ENCODE data around the gene SLC23A3.

The SLC23A3 gene

GRCh38 chr2:219140722-219141121 lies 29.1 kb downstream of the SLC23A3 start:
- DNase-seq: no peak

GRCh38 chr2:219133976-219134375 lies 35.9 kb downstream of the SLC23A3 start:
- DNase-seq: no peak

- no peak for DNase-seq
Observed at GRCh38 chr2:219131744-219132143, 38.1 kb downstream of the SLC23A3 start.

- no peak for DNase-seq
Observed at GRCh38 chr2:219131327-219131726, 38.5 kb downstream of the SLC23A3 start.

DNA sequence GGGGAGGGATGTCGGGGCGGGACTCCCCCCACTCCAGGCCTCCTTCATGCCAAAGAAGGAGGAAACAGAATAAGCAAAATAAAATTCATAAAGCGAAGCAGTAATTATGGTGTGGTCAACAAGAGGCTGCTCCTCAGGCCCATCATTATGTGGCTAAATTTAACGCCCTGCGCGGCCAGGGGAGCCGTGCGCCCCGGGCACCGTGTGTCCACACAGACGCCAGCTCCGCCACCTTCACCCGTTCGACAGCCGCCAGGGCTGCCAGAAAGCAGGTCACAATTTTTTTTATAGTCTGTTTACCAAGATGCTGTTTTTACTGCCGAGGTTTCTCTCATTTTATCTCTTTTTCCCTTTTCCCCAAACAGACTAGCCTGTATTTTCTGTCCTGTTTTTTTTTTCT lies 40.2 kb downstream of the SLC23A3 start:
- no peak for DNase-seq

DNA sequence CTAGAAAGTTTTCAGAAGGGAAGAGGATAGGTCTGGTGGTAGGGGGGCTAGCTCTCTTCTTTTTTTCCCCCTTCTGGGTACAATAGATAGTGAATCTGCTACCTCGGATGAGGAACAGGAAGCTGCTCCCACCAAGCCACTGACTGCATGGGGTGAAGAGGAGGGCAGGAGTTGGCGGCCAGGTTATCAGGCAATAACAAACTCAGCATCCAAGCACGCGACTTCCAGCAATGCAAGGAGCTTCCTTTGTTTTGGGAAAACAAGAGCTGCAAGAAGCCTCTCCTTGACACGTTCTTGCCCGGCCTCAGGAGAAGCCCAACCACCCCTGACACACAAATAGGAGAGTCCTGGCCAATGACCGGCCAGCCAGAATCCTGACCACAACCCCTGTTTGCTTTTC lies 41.4 kb downstream of the SLC23A3 start:
- no peak for DNase-seq

DNA sequence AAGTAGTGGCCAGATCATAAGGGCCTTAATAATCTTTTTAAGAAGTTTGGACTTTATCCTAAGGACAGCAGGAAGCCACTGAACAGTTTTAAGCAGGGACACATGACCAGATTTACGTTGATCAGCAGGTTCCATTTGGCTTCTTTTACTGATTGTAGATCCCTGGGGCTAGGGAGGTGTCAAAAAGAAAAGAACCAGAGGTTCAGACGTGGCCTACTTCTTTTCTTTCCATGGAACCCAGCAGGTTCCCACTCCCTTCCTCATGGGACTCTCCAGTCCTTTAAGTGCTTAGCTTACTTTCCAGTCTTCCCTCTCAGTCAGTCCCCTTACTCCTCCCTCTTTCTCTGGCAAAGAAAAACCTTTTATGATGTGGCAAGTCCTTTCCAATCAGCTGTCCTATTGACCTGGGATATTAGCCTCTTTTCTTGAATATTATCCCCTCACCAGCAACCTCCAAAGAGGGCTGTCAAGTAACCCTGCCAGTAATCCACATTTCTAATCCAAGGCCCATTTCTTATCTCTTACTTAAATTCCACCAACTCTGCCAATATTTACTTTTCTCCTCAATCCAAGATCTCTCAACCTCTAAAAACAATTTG lies 42.7 kb downstream of the SLC23A3 start:
- no peak for DNase-seq

DNA sequence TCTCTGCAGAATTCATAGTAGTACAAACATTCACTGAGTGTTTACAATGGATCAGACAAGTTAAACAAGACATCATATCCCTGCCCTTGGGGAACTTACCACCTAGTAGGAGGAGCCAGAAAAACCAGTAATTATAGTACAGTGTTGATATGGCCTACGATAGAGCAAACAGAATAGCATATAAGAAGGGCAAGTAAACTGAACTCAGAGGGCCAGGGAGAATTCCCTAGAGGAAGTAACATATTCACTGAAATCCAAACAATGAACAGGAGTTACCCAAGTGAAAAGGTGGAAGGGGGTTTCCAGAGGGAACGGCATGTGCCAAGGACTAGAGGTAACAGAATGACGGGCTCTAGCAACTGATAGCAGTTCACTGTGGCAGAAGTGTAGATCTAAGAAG lies 43.3 kb downstream of the SLC23A3 start:
- DNase-seq: no peak

DNA sequence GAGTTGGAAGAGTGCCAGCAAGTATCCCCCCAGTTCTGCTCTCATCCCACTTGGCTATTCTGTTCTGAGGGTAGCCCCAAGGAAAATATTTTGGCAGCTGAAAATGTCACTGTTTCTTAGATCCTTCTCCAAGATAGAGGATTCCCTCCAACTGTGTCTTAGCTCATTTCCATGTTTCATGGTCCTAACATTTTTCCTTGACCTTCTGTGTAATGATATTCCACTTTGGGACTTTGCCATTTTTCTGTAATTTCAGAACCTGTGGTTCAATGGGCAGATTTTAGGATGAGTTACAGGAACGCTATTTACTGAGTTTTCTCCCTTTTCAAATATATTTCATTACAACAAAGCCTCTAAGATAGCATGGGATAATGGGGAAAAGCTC lies 44.0 kb downstream of the SLC23A3 start:
- no peak for DNase-seq

DNA sequence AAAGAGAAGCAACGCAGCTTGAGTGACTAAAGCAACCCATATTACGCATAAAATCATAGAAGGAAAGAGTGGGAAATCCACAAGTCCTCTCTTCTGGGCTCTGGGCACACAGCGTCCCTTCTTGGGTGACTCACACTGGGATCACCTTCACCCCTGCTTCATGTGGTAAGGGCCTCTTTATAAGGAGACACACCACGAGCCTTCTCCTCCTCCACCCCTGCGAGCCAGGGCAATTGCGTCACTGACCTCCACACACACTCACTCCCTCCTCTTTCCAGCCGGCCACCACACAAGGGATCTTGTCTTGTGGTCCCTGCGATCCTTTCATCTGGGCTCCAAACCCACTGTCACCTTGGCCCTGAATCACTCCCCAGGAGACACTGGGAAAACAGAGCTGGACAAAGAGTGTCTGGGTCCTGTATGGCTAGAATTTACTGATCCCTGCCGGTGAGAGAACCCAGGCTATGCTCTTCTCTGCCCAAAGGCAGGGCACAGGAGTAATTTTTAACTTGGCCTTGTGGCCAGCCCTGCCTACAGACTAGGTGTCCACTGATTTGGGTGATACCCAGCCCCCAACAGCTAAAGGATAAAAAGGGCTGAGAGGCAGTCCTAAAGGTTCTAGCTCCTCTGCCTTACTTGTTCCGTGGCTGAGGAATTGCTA lies 44.5 kb downstream of the SLC23A3 start:
- peak; percentile 62 for DNase-seq

DNA sequence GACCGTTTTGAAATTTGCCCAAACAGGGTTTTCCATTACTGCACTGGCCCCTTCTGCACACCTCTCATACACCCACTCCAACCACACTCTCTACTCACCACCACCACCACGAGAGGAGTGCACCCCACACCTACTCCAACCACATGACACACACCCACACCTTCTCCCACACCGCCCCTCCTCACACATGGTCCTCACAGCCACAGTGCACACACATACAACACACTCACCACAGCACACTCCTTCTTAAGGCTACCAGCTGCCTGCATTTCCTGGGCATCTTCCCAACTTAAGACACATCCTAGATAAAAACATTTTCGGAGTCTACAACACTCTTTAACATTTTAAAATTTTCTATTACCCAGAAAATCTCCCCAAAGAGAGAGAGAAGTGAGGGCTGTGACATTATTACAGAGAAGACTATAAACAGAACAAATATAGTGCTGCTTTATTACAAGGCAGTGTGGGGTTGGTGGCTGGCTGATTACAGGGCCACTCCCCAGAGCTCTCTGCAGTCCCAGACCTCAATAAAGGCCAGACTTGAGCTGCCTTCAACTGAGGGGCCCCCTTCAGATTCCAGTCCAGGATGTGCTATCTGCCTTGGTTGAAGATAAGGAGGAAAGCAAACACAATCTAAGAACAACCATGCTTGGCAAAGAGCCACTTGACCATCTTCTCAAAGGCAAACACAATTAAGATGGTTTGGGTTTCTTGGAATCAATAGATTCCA lies 45.3 kb downstream of the SLC23A3 start:
- DNase-seq: no peak

- DNase-seq: no peak
Observed at GRCh38 chr2:219123356-219124135, 46.3 kb downstream of the SLC23A3 start.

- DNase-seq: no peak
Observed at GRCh38 chr2:219122202-219122980, 47.4 kb downstream of the SLC23A3 start.

GRCh38 chr2:219120082-219120481 lies 49.7 kb downstream of the SLC23A3 start:
- no peak for DNase-seq

DNA sequence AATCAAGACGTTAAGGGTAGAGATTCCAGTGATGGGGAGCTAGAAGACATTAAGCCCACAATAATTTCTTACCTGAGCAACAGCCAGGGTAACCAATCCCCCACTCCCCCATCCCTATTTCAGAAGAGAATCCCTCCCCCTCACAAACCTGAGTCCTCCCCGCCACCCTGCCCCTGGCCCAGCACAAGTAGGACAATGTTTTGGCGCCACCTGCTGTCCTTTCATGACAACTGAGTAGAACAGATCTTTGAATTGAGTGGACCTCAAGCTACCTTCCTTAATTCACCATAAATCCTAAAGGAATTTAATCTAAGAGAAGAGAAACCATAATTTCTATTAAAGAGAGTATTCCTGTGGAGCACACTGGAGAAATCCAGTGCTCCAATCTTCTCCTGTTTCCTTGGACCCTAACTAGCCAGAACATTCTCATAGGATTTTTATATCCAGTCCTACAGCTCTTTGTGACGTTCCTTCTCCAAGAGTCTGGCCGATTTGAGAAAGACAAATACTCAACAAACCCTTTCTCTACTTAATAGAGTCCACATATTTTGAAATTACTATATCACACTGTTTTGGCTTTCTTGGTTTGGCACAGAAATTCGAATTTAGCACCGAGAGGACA lies 50.3 kb downstream of the SLC23A3 start:
- peak; percentile 47 for DNase-seq

GRCh38 chr2:219118504-219118903 lies 51.3 kb downstream of the SLC23A3 start:
- DNase-seq: no peak

DNA sequence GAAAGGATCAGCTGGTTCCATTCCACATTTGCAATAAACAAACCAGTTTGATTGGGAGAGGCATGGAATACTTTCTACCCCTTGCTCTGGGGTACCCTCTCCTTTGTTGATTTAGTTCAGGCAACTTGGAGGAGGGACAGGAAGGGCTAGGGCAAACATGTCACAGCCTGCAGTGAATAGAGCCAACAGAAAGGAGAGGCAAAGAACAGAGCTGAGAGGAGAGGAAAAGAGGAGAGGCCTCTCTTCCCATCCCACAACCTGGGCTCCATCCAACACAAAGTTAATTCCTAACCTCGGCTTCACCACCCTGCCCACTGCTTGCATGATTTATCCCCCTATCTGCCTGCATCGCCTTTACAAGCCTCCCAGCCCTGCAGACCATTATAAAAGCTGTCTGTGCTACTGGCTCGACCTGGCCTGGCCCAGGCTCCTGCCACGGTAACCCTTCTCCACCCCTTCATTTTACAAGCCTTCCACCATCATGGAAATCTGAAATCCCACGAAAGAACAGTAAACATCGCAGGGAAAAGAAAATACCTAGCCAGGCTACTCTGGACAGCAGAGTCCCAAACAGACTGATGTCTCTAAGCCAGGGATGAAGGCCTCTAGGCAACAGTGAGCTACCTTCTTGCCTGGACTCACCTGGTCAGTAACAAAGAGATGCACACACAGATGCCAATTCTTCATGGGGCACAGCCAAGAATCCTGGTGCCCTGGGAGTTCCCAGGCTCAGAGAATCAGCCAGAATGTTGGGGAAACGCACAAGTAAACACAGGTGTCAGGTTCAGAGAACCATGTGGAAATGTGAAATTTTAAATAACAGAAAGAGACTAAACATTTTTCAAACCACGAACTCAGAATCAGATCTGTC lies 52.8 kb downstream of the SLC23A3 start:
- no peak for DNase-seq

GRCh38 chr2:219112651-219113338 lies 57.0 kb downstream of the SLC23A3 start:
- DNase-seq: no peak

DNA sequence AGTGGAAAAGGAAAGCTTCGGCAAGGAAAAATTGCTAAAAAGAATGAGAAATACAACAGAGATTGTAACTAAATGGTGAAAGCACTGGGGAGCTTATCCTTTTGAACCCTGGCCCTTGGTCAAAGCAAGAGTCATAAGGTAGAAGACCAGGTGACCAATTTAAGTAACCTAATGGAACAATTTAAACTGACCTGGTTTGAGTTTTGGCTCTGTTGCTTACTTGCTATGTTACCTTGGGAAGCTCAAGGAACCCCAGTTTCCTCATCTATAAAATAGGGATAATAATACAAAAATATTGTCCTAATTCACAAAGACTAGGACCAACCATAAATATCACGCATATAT lies 57.8 kb downstream of the SLC23A3 start:
- DNase-seq: no peak

All from fibroblast of skin of right biceps (primary cell).